Measurements from ENCODE around the gene TUBB. TPM values are rescaled to one million over a fixed set of nuclear protein-coding genes. Genes with fewer than 3 reads are reported as not detected.

Gene TUBB
- total RNA-seq, 1 experiment from 2014 or later: 886 TPM

DNA sequence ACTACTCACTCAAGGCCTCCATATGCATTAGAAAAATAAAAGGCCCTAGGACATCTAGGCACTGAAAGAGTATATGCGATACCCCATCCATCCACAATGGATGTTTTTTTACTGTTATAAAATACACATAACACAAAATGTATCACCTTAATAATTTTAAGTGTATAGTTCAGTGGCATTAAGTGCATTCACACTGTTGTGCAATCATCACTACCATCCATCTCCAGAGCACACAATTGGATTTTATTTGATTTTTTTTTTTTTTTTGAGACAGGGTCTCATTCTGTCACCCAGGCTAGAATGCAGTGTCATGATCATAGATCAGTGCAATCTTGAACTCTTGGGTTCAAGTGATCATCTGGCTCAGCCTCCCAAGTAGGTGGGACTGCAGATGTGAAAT is 5.9 kb upstream of the TUBB start:
- POLR2A ChIA-PET: no interaction called here
- CTCF ChIA-PET: no interaction called here

More for the DNA sequence above, 5.9 kb upstream of the TUBB start:
- Histone ChIP-seq H3K9me3 (ENCODE audit: control insufficient read depth in 1 of 2, insufficient read depth in 1 of 2, low read depth in 1 of 2, low read length in 2 of 2) (no peaks in the 10 kb centered on the region), H3K4me2 (ENCODE audit: low read length) (no peak overlapping the region), H3K9me2 (ENCODE audit: insufficient read depth) (no peaks in the 10 kb centered on the region), H2AFZ (ENCODE audit: low read depth, low read length, poor library complexity, severe bottlenecking) (no peak overlapping the region), H4K20me1 (ENCODE audit: insufficient read depth) (no peaks in the 10 kb centered on the region), H3K4me3 (replicated peaks in 1 of 2; ENCODE audit: low read depth in 1 of 2, low read length in 2 of 2) (no peak overlapping the region), H3K27ac (ENCODE audit: low read depth, low read length) (no peak overlapping the region), H3K27me3 (ENCODE audit: insufficient read depth, low read length) (no peaks in the 10 kb centered on the region), H3K36me3 (ENCODE audit: control insufficient read depth in 1 of 2, insufficient read depth in 2 of 2, low read length in 2 of 2) (peaks cover 7 to 21% of the 10 kb centered on the region in 2 experiments; a peak in 2 of 4 replicates), H3K4me1 (ENCODE audit: control insufficient read depth in 1 of 2, insufficient read depth in 2 of 2, low read length in 2 of 2) (peaks cover 5 to 32% of the 10 kb centered on the region in 2 experiments), H3K79me2 (ENCODE audit: insufficient read depth, low read length) (peaks cover 18% of the 10 kb centered on the region), H3K9ac (ENCODE audit: low read length) (no peak overlapping the region)
- no TSS peak for BruUV-seq (replicated peaks)
- no peak for TF ChIP-seq JUND (IDR thresholded peaks at IDR 0.05)
- TF ChIP-seq CEBPB (IDR thresholded peaks at IDR 0.05; ENCODE audit: low read depth): no peak
- no peak for TF ChIP-seq ZNF274 (IDR thresholded peaks at IDR 0.05; ENCODE audit: low read depth, low read length)
- no peak for TF ChIP-seq EGR1 (IDR thresholded peaks at IDR 0.05; ENCODE audit: low read depth)
- TF ChIP-seq, protein P1, sequence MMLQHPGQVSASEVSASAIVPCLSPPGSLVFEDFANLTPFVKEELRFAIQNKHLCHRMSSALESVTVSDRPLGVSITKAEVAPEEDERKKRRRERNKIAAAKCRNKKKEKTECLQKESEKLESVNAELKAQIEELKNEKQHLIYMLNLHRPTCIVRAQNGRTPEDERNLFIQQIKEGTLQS (IDR thresholded peaks at IDR 0.05): no peak
- no peak for TF ChIP-seq POLR2AphosphoS5 (IDR thresholded peaks at IDR 0.05; ENCODE audit: low read depth, low read length)
- no peak for TF ChIP-seq RAD21 (IDR thresholded peaks at IDR 0.05; ENCODE audit: low read depth)
- no peak for TF ChIP-seq SRF (IDR thresholded peaks at IDR 0.05; ENCODE audit: low read depth)
- TF ChIP-seq, protein P2, sequence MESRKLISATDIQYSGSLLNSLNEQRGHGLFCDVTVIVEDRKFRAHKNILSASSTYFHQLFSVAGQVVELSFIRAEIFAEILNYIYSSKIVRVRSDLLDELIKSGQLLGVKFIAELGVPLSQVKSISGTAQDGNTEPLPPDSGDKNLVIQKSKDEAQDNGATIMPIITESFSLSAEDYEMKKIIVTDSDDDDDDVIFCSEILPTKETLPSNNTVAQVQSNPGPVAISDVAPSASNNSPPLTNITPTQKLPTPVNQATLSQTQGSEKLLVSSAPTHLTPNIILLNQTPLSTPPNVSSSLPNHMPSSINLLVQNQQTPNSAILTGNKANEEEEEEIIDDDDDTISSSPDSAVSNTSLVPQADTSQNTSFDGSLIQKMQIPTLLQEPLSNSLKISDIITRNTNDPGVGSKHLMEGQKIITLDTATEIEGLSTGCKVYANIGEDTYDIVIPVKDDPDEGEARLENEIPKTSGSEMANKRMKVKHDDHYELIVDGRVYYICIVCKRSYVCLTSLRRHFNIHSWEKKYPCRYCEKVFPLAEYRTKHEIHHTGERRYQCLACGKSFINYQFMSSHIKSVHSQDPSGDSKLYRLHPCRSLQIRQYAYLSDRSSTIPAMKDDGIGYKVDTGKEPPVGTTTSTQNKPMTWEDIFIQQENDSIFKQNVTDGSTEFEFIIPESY (IDR thresholded peaks at IDR 0.05; ENCODE audit: extremely low read depth, insufficient replicate concordance, low read length): no peak
- TF ChIP-seq SIN3A (IDR thresholded peaks at IDR 0.05; ENCODE audit: low read depth): no peak
- TF ChIP-seq TCF7L2 (IDR thresholded peaks at IDR 0.05; ENCODE audit: borderline replicate concordance, extremely low read depth, insufficient read depth, insufficient read length): no peak
- no peak for TF ChIP-seq EZH2 (IDR thresholded peaks at IDR 0.05)
- TF ChIP-seq CBX3 (IDR thresholded peaks at IDR 0.05; ENCODE audit: low read depth): no peak
- TF ChIP-seq, protein P3, sequence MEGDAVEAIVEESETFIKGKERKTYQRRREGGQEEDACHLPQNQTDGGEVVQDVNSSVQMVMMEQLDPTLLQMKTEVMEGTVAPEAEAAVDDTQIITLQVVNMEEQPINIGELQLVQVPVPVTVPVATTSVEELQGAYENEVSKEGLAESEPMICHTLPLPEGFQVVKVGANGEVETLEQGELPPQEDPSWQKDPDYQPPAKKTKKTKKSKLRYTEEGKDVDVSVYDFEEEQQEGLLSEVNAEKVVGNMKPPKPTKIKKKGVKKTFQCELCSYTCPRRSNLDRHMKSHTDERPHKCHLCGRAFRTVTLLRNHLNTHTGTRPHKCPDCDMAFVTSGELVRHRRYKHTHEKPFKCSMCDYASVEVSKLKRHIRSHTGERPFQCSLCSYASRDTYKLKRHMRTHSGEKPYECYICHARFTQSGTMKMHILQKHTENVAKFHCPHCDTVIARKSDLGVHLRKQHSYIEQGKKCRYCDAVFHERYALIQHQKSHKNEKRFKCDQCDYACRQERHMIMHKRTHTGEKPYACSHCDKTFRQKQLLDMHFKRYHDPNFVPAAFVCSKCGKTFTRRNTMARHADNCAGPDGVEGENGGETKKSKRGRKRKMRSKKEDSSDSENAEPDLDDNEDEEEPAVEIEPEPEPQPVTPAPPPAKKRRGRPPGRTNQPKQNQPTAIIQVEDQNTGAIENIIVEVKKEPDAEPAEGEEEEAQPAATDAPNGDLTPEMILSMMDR (IDR thresholded peaks at IDR 0.05 in 2 of 3, conservative IDR thresholded peaks at IDR 0.05 in 1 of 3; ENCODE audit: borderline replicate concordance in 1 of 3, insufficient read depth in 1 of 3, low read depth in 2 of 3, low read length in 2 of 3): no peak
- no peak for TF ChIP-seq EZH2phosphoT487 (IDR thresholded peaks at IDR 0.05; ENCODE audit: borderline replicate concordance)
- TF ChIP-seq, protein P4, sequence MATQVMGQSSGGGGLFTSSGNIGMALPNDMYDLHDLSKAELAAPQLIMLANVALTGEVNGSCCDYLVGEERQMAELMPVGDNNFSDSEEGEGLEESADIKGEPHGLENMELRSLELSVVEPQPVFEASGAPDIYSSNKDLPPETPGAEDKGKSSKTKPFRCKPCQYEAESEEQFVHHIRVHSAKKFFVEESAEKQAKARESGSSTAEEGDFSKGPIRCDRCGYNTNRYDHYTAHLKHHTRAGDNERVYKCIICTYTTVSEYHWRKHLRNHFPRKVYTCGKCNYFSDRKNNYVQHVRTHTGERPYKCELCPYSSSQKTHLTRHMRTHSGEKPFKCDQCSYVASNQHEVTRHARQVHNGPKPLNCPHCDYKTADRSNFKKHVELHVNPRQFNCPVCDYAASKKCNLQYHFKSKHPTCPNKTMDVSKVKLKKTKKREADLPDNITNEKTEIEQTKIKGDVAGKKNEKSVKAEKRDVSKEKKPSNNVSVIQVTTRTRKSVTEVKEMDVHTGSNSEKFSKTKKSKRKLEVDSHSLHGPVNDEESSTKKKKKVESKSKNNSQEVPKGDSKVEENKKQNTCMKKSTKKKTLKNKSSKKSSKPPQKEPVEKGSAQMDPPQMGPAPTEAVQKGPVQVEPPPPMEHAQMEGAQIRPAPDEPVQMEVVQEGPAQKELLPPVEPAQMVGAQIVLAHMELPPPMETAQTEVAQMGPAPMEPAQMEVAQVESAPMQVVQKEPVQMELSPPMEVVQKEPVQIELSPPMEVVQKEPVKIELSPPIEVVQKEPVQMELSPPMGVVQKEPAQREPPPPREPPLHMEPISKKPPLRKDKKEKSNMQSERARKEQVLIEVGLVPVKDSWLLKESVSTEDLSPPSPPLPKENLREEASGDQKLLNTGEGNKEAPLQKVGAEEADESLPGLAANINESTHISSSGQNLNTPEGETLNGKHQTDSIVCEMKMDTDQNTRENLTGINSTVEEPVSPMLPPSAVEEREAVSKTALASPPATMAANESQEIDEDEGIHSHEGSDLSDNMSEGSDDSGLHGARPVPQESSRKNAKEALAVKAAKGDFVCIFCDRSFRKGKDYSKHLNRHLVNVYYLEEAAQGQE (IDR thresholded peaks at IDR 0.05; ENCODE audit: low read depth): no peak
- TF ChIP-seq SP1 (IDR thresholded peaks at IDR 0.05; ENCODE audit: low read depth): no peak
- intact Hi-C loops (cut with micrococcal nuclease): no loop called here
- RAD21 ChIA-PET (ENCODE audit: low non-redundant PET in 1 of 2, low total read pairs in 2 of 2, uncharacterized antibody in 2 of 2, unreplicated experiment in 2 of 2): no interaction called here
- DNase-seq (ENCODE audit: low read depth, low spot score) (no peak), ATAC-seq (no peak)

Measured in HCT116 (cell line).